Prostate gland (tissue), 2 donors: ENCODE measurements around the gene GOLT1A. TPM values are rescaled to one million over a fixed set of nuclear protein-coding genes. Genes with fewer than 3 reads are reported as not detected.

ENCODE experiments used
- DNase-seq: peaks from one replicate; pipeline ENCODE4 v3.0.0-alpha.2; 2019; ENCODE audit warnings: low spot score
- H3K27ac ChIP-seq, 2 donors: fragments of 200-600 bp; sonication (generic); 2 replicates each; pipeline ENCODE4 v1.5.1; 2017 to 2019
- H3K27me3 ChIP-seq: fragments of 200-600 bp; sonication (generic); replicated peaks from 2 replicates; pipeline ENCODE4 v1.5.1; 2019; ENCODE audit not compliant: insufficient read depth
- H3K36me3 ChIP-seq, 2 donors: fragments of 200-600 bp; sonication (generic); 1 replicate in 1 of 2; 2 replicates in 1 of 2; pipeline versions ENCODE4 v1.5.1 to v1.8.1; 2017 to 2019
- H3K4me1 ChIP-seq: fragments of 200-600 bp; sonication (generic); replicated peaks from 2 replicates; pipeline ENCODE4 v1.5.1; 2019
- H3K4me3 ChIP-seq, 2 donors: fragments of 200-600 bp; sonication (generic); 2 replicates each; pipeline ENCODE4 v1.5.1; 2017 to 2019
- H3K9me3 ChIP-seq: fragments of 200-600 bp; sonication (generic); 2 replicates; pipeline ENCODE4 v1.5.1; 2017
- CTCF ChIP-seq, 4 experiments: fragments of 200-600 bp in 2 of 4; fragments of 450-650 bp in 2 of 4; sonication (generic) in 2 of 4; IDR thresholded peaks; 1 replicate in 3 of 4; 2 replicates in 1 of 4; pipeline ENCODE4 v1.5.1; 2016 to 2019; ENCODE audit warnings: antibody characterized with exemption in 4 of 4, mild to moderate bottlenecking in 2 of 4, moderate library complexity in 2 of 4
- POLR2A ChIP-seq: fragments of 450-650 bp; IDR thresholded peaks from one replicate; pipeline ENCODE4 v1.6.1; 2016; ENCODE audit warnings: antibody characterized with exemption, mild to moderate bottlenecking
- POLR2AphosphoS5 ChIP-seq: sonication (generic); formaldehyde crosslinking; IDR thresholded peaks from one replicate; pipeline ENCODE4 v1.6.1; 2017; ENCODE audit warnings: antibody characterized with exemption
- WGBS: methylation state at CpG from one replicate; pipeline ENCODE4 v1.1.5; 2018; 5-methylcytosine and 5-hydroxymethylcytosine counted together
- intact Hi-C: fragments of 100-400 bp; cut with DNase I; formaldehyde crosslinking; loops from one replicate; pipeline ENCODE4 v1.14.2; 2022
- total RNA-seq, 2 donors: library from RNA; depleted of rRNA; stranded (reverse); fragments of >200 nt; gene quantifications; one replicate each; pipeline ENCODE4 v1.1.0, GENCODE V29; 2016

Gene GOLT1A
- total RNA-seq, 2 donors from 2014 or later, result 3.0 to 3.6 TPM

- no peaks in the 10 kb centered on the region for H3K4me1 ChIP-seq
- no peak overlapping the region for H3K4me3 ChIP-seq
- H3K27ac ChIP-seq, result no peak overlapping the region
- TF ChIP-seq POLR2A (no peak), POLR2AphosphoS5 (no peak), CTCF (IDR thresholded peaks at IDR 0.05) (no peak)
- intact Hi-C loops, result no loop called here
- no peaks in the 10 kb centered on the region for H3K9me3 ChIP-seq
- H3K27me3 ChIP-seq, result no peaks in the 10 kb centered on the region
- DNase-seq, result no peak
- no peaks in the 10 kb centered on the region for H3K36me3 ChIP-seq
- WGBS, result 78% methylated on average over 7 of the region's 7 CpGs
Measured at GRCh38 chr1:204249736-204250427, 36.1 kb upstream of the GOLT1A start.

- H3K36me3 ChIP-seq, result no peaks in the 10 kb centered on the region
- no peak overlapping the region for H3K27ac ChIP-seq
- no peaks in the 10 kb centered on the region for H3K4me1 ChIP-seq
- H3K27me3 ChIP-seq, result no peaks in the 10 kb centered on the region
- no peaks in the 10 kb centered on the region for H3K9me3 ChIP-seq
- intact Hi-C loops, result no loop called here
- H3K4me3 ChIP-seq, result no peak overlapping the region
- no peak for DNase-seq
- no peak for TF ChIP-seq POLR2AphosphoS5
- TF ChIP-seq POLR2A, result no peak
- TF ChIP-seq CTCF (IDR thresholded peaks at IDR 0.05), result no peak
- 96% methylated on average over 3 of the region's 3 CpGs for WGBS
Measured at GRCh38 chr1:204248954-204249353, 35.2 kb upstream of the GOLT1A start.

GRCh38 chr1:204246876-204247275, 33.1 kb upstream of the GOLT1A start:
- Histone ChIP-seq H3K4me3 (no peak overlapping the region), H3K27me3 (no peaks in the 10 kb centered on the region), H3K4me1 (no peaks in the 10 kb centered on the region), H3K27ac (no peak overlapping the region), H3K36me3 (no peaks in the 10 kb centered on the region), H3K9me3 (no peaks in the 10 kb centered on the region)
- intact Hi-C loops, result no loop called here
- no peak for DNase-seq
- 95% methylated on average over 4 of the region's 4 CpGs for WGBS
- no peak for TF ChIP-seq POLR2A
- TF ChIP-seq POLR2AphosphoS5, result no peak
- no peak for TF ChIP-seq CTCF (IDR thresholded peaks at IDR 0.05)

GRCh38 chr1:204242920-204243319, 29.1 kb upstream of the GOLT1A start:
- no peaks in the 10 kb centered on the region for H3K9me3 ChIP-seq
- no peak for TF ChIP-seq CTCF (IDR thresholded peaks at IDR 0.05)
- no peak for TF ChIP-seq POLR2A
- no peak for TF ChIP-seq POLR2AphosphoS5
- no peaks in the 10 kb centered on the region for H3K27me3 ChIP-seq
- no peak for DNase-seq
- no peak overlapping the region for H3K27ac ChIP-seq
- WGBS, result 99% methylated on average over 10 of the region's 10 CpGs
- H3K4me1 ChIP-seq, result no peaks in the 10 kb centered on the region
- H3K36me3 ChIP-seq, result peaks cover 0 to 4% of the 10 kb centered on the region in 2 donors
- no peak overlapping the region for H3K4me3 ChIP-seq
- intact Hi-C loops, result no loop called here

- H3K4me3 ChIP-seq, result no peak overlapping the region
- no peak for TF ChIP-seq POLR2A
- no peak for TF ChIP-seq CTCF (IDR thresholded peaks at IDR 0.05)
- TF ChIP-seq POLR2AphosphoS5, result no peak
- no peaks in the 10 kb centered on the region for H3K9me3 ChIP-seq
- WGBS, result 97% methylated on average over 5 of the region's 5 CpGs
- no peak for DNase-seq
- intact Hi-C loops, result no loop called here
- H3K36me3 ChIP-seq, result peaks cover 0 to 4% of the 10 kb centered on the region in 2 donors
- no peaks in the 10 kb centered on the region for H3K4me1 ChIP-seq
- H3K27me3 ChIP-seq, result no peaks in the 10 kb centered on the region
- no peak overlapping the region for H3K27ac ChIP-seq
Measured at GRCh38 chr1:204241914-204242313, 28.1 kb upstream of the GOLT1A start.
